Measurements from ENCODE around the gene METRNL.
"Not testable (repeated sequence)": the region's sequence is repeated elsewhere in the genome, so short reads cannot be mapped to it uniquely, and the experiment has no call there.

Gene METRNL

GRCh38 chr17:83109793-83110645, 30.6 kb downstream of the METRNL start:
- DNase-seq: no peak

GRCh38 chr17:83110735-83111134, 31.3 kb downstream of the METRNL start:
- DNase-seq: no peak

DNA sequence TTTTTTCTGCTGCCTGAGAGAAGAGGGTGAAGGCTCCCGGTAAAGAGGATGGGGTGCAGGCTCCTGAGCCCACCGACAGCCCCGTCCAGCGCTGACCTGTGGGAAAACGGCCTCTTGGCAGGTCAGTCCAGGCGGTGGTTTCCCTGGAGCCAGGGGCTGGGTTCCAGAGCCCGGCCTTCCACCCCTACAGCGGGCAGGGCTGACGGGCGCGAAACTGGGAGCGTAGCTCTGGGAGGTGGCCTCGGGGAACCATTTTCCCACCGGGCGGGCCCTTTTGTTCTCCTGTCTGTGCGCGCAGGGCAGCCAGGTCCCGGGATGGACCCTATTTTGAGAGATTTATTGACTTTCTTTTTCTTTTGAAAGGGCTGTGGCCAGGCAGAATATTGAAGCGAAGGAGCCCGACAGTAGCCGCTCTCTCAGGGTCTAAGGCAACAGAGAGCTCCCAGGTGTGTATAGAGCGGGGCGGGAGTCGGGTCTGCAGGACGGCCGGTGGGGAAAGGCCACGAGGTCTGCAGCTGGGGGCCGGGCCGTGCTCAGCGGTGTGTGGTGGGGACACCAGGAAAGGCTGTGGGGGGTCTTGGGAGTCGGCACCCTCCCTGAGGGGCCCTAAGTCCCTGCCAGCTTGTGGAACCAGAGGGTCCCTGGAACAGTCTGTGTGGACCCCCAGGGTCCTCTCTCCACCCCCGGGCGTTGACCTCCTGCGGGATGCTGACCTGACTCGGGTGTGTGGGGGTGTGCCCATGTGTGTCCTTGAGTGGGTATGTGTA, 32.3 kb downstream of the METRNL start:
- DNase-seq: no peak

DNA sequence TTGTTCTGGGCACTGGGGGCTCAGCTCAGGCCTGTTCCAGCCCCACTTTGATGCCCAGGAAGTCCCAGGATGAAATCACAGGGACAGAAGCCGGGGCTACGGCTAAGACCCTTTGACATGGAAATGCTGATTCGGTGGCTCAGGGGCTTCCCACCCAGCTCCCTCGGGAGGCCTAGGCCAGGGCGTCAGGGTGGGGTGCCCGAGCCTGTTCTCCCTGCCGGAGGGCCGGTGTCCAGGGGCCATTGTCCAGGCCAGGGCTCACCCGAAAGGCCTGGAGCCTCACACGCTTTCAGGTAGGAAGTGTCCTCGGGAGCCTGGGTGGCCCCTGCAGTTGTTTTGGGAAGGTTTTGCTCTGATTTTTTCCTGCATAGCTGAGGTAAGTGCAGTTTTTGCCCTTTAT, 34.0 kb downstream of the METRNL start:
- DNase-seq: no peak

GRCh38 chr17:83113792-83114191, 34.4 kb downstream of the METRNL start:
- no peak for DNase-seq

- DNase-seq: no peak
Measured at GRCh38 chr17:83114706-83115105, 35.3 kb downstream of the METRNL start.

- DNase-seq: no peak
Measured at GRCh38 chr17:83115202-83115651, 35.8 kb downstream of the METRNL start.

- DNase-seq: no peak
Measured at GRCh38 chr17:83115832-83116231, 36.4 kb downstream of the METRNL start.

DNA sequence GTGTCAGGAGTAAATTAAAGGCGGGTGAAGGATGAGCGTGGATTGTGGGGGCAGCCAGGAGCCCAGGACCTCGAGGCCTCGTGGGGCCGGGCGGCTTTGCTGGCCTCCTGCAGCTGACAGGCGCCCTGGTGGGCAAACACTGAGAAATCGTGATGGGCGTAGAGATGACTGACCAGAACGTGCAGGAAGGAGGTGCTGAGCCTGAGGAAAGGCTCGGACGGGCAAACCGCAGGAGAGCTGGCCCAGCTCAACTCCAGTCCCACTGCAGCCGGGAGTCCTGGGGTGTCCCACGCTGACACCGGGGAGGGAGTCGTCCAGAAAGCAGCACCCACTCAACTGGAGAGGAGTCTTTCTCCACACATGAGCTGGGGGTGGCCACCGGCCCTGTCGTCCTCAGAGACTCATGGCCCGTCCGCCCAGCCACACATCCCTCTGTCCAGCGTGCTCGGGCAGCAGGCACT, 36.9 kb downstream of the METRNL start:
- DNase-seq: no peak

DNA sequence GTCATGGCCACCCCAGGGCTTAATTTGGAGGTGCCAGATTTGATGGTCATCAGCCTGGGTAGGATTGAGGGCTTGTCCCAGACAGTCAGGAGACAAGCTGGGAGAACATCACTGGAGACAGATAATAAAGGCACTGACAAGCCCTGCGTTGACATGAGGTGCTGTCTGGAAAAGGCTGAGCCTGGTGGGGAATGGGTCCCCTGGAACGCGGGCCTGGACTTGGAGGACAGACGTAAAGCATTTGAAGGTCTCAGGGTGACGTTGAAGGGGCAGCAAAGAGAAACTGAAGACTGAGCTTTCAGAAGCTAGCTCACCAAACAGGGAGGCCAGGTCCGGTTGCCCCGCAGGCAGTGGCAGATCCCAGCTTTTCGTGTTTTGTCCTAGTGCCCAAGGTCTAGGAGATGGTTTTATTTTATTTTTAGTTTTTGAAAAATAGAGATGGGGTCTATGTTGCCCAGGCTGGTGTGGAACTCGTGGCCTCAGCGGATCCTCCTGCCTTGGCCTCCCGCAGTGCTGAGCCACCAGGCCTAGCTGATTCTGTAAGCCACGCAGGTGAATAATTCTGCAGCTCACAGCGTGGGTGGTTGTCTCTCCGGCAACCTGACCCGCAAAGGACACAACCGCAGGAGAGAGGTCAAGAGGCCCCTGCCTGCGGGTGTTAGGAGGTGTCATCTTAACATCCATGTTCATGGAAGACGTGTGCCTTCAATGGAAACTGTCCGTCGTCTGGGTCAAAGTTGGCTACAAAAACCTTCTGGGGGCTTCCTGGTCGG, 37.6 kb downstream of the METRNL start:
- no peak for DNase-seq

DNA sequence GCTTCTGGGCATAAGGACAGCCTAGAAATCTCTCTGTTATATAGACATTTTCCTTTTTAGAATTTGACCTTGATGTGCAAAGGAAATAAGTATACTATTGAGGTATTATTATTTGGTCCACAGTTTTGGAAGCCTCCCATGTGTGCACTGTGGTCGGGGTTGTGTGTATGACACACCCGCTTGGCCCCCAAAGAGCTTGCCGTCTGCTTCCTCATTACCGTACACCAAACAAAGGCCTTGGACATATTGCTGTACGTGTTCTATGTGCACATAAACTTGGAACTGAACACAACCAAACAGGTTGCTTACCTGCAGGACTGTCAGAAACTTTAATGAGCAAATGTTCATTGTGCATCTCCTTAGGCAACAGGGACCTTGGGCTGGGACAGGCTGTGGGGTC, 38.2 kb downstream of the METRNL start:
- no peak for DNase-seq

GRCh38 chr17:83118071-83118841, 38.8 kb downstream of the METRNL start:
- no peak for DNase-seq

- no peak for DNase-seq
Measured at GRCh38 chr17:83119987-83120864, 40.8 kb downstream of the METRNL start.

DNA sequence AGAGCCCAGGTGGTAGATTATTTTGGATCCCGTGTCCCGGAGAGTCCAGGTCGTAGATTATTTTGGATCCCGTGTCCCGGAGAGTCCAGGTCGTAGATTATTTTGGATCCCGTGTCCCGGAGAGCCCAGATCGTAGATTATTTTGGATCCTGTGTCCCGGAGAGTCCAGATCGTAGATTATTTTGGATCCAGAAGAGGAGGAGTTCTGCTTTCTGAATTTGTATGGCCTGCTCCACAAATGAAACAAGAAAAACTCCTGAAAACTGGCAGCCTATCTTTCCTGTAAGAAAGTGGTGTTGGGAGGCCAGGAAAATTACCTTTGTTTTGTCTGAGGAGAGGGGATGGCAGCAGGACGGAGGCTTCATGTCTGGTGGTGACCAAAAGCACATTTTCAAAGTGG, 42.1 kb downstream of the METRNL start:
- DNase-seq: not testable (repeated sequence)

DNA sequence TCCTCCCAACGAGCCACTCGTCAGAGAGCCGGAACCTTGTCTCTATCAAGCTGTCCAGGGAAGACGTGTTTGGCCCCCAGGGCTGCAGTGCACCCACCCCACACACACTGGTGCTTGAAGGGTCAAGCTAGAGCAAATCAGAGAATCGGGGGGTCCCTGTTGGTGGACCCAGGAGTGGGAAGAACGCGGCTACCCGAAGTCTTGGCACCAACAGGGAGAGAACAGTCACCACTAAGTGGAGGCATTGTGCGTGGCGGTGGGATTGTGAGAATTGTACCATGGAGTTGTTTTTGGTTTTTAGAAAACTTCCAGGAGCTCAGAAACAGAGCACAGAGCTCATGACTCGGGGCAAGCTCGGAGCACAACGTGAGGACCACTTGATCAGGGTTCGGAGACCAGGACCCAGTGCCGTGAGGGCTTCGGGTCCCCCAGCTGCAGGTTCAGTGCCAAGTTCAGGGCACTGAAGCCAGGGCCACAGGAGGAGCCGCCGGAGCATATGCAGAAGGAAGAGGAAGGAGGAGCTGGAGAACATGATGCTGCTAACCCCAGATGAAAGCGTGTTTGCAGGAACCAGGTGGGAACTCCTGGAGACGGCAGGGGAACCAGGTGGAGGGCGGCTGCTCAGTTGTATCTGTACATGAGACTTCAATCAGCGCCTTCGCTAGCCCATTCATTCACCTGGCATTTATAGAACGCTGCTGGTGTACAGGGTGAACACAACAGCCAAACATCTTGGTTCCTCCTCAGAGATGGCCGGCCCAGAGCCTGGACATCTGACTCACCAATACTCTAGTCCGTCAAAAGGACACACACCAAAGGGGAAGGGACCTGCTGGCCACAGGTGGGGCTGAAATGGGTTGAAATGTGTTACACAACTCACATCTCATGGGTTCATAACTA, 42.8 kb downstream of the METRNL start:
- no peak for DNase-seq

GRCh38 chr17:83122834-83123233, 43.4 kb downstream of the METRNL start:
- DNase-seq: no peak

DNA sequence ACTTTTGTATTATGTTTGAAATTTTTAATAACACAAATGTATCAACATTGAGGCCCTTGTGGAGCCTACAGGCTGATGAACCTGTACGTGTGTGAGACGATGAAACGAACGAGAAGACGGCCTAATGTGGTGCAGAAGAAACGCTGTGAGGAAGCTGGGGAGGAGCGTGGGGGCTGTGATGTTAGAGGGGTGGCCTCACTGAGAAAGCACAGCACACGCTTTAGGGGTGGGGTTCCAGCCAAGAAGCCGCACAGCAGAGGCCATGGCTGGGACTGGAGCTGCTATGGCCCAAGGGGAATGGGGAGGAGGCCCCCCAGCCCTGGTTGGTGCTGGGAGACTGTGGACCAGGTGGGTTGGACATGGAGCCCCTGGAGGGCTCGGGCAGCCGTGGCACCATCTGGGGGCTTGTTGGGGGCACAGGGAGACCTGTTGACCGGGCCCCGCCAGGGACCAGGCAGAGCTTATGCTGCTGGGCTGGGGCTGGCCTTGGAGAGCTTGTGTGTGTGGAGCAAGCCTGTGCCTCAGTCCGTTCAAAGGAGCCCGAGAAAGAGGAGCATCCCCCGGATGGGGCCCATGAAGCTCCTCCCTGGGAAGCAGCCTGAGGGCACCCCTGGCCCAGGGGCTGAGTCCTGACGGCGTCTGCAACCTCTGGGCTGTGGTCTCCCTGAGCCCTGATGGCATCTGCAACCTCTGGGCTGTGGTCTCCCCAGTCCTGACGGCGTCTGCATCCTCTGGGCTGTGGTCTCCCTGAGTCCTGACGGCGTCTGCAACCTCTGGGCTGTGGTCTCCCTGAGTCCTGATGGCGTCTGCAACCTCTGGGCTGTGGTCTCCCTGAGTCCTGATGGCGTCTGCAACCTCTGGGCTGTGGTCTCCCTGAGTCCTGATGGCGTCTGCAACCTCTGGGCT, 44.7 kb downstream of the METRNL start:
- no peak for DNase-seq

GRCh38 chr17:83124871-83125514, 45.6 kb downstream of the METRNL start:
- no peak for DNase-seq
